DMS79 treated with DMSO at 0.1 percent for 48 hours (cell line): ENCODE results near the gene BHLHE40.

Experiments
- DNase-seq: peaks from one replicate; lab custom pipeline; 2025; lab: John Stamatoyannopoulos, UW

Gene BHLHE40

DNA sequence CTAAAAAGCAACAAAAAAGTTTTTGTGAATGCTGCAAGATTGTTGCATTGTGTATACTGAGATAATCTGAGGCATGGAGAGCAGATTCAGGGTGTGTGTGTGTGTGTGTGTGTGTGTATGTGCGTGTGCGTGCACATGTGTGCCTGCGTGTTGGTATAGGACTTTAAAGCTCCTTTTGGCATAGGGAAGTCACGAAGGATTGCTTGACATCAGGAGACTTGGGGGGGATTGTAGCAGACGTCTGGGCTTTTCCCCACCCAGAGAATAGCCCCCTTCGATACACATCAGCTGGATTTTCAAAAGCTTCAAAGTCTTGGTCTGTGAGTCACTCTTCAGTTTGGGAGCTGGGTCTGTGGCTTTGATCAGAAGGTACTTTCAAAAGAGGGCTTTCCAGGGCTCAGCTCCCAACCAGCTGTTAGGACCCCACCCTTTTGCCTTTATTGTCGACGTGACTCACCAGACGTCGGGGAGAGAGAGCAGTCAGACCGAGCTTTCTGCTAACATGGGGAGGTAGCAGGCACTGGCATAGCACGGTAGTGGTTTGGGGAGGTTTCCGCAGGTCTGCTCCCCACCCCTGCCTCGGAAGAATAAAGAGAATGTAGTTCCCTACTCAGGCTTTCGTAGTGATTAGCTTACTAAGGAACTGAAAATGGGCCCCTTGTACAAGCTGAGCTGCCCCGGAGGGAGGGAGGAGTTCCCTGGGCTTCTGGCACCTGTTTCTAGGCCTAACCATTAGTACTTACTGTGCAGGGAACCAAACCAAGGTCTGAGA lies 4.7 kb downstream of the BHLHE40 start:
- no peak for DNase-seq

- DNase-seq, result no peak
Observed at GRCh38 chr3:4984511-4984864, 5.3 kb downstream of the BHLHE40 start.

- DNase-seq, result no peak
Observed at GRCh38 chr3:4985330-4986174, 6.3 kb downstream of the BHLHE40 start.

DNA sequence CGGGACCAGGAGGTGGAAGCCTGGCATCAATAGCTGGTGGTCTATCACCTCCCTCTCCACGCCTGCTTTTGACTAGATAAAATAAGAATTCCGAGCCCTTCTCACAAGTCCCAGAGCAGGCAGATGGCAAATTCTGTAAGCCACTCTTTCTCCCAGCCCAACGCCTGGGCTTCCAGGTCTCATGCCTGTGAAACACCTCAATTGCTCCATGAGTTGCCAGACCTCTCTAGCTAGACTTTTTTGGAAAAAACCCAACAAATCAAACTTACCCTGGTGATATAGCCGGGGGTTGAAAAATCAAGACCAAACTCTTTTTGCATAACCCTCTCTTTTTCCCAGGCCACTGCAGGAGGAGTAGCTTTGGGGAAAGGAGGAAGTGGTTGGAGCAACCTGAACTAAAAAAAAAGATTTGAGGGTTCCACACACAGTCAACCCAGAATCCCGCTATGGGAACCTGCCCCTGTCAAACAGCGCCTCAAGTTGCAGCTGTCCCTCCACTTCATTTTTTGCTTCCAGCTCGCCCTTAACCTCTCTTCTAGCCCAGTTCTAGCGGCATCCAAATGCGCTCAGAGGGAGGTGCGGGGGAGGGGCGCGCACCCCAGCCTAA lies 7.0 kb downstream of the BHLHE40 start:
- peak; percentile 47 for DNase-seq

GRCh38 chr3:4986782-4987537 lies 7.7 kb downstream of the BHLHE40 start:
- DNase-seq, result peak; percentile 48

DNA sequence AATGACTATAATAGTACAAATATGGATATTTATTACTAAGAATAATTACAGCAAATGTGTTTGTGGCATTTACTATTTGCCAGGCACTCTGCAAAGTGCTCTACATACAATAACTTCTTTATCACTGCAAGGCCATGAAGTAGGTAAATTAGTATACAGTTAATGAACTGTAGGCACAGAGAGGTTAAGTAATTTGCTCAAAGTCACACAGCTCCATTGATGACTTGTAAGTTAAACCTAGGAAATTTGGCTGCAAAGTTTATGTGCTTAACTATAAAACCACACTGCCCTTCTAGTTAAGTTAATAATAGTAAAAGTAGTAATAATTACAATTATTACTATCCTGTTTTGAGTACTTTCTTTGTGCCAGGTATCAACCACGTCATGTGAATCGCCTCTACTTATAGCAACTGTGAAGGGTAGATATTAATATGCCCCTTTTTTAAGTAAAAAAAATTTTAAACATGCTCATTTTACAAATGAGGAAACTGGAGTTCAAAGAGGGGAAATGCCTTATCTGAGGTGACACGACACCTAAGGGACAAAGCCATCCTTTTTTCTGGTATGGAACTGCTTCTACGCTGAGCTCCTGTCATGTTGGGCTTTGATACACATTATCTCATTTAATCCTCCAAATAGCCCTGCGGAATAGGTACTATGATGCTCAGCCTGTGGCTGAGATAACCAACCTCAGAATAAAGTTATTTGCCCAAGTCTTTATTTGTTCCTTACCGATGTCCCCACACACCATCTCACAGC lies 8.5 kb downstream of the BHLHE40 start:
- no peak for DNase-seq

DNA sequence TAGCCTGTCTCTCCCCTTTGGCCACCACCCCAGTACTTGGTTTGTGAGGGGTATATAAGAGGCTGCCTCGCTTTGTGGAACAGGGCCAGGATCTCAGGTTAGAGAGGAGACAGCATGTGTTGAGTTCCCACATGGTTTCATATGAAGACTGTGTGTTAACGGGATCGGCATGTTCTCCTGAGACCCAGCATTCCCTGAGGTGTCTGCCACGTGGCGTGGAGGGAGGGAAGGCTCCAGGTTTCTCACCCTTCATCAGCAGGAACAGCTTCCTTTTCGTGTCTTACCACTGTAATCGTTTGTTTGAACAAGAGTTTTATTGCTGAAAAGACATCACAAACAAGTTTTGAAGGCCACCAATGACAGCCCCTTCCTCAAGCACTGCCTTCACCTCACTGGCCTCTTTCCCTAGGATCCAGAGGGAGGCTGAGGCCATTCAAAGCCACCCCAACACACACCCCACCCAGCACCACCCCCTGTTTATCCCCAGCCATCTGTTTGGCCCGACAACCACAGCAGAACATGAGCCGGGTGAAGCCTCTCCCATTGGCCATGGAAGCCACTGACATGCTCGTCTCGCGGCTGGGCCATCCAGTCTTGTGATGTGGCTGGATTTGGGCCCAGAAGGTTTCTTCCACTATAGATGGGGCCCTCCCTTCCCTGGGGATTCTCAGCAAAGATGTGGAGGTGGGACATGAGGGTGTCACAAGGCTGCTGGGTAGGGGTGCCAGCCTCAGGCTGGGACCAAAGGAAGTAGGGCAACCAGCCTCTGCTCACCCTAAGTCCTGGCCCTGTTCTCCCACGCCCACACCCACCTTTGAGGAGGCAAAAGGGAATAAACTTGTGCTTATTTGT lies 10.0 kb downstream of the BHLHE40 start:
- DNase-seq, result no peak

GRCh38 chr3:4990069-4990468 lies 10.8 kb downstream of the BHLHE40 start:
- no peak for DNase-seq

DNA sequence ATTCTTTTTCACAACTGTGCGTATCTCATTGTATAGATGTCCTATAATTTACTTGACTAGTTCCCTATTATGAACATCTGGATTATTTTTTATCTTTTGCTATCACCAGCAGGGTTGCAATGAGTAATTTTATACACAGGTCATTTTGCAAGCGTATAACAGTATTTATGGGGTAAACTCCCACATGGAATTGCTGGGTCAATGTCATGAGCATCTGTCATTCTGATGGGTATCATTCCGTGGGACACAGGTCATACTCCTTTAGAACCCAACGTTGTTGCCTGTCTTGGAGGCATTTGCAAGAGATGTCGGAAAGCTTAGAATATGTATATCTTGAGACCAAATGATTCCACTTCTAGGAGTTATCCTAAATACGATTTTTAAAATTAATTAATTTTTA lies 12.9 kb downstream of the BHLHE40 start:
- DNase-seq, result no peak

GRCh38 chr3:4993276-4994143 lies 14.3 kb downstream of the BHLHE40 start:
- DNase-seq, result no peak

- no peak for DNase-seq
Observed at GRCh38 chr3:4994144-4994730, 15.0 kb downstream of the BHLHE40 start.

- DNase-seq, result no peak
Observed at GRCh38 chr3:4994823-4995499, 15.7 kb downstream of the BHLHE40 start.

DNA sequence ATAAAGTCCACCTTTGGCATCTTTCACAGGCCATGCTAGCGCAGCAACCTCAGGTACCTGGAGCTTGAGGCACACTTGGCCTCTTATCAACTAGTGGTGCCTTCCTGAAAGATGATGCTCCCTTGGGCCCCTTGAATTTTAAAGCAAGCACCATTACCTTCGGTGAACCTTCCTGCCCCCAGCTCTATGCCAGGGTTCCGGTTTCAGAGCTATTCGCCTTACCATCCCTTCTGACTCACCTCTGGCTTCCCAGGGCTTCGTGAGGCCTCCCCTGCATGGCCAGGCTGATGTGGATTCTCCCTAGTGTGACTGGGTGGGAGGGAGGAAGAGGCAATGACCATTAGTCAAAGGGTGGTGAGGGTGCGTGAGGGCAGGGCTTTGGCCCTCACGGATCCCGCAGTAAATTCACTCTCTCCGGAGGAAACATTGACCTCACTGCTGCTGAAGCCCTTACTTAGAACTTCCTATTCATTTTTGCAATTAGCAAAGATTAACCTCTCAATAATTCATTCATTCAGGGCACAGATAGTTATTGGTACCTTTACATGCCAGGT lies 16.3 kb downstream of the BHLHE40 start:
- DNase-seq, result no peak

DNA sequence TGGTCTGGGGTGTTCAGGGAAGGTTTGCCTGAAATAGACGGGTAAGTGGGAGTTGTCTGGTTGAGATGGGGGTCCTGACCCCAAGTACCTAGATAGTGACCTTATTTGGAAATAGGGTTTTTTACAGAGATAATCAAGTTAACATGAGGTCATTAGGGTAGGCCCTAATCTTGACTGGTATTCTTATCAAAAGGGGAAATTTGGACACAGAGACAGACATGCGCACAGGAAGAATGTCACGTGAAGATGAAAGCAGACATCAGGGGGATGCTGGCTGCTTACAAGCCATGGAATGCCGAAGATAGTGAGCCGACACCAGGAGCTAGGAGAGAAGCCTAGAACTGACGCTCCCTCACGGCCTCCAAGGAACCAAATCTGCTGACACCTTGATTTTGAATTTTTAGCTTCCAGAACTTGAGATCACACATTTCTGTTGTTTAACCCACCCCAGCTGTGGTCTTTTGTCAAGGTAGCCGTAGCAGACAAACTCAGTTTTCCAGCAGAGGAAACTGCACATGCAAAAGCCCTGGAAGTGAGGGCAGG lies 17.1 kb downstream of the BHLHE40 start:
- DNase-seq, result no peak

- no peak for DNase-seq
Observed at GRCh38 chr3:4996771-4997291, 17.6 kb downstream of the BHLHE40 start.

- DNase-seq, result no peak
Observed at GRCh38 chr3:4997946-4998345, 18.7 kb downstream of the BHLHE40 start.

DNA sequence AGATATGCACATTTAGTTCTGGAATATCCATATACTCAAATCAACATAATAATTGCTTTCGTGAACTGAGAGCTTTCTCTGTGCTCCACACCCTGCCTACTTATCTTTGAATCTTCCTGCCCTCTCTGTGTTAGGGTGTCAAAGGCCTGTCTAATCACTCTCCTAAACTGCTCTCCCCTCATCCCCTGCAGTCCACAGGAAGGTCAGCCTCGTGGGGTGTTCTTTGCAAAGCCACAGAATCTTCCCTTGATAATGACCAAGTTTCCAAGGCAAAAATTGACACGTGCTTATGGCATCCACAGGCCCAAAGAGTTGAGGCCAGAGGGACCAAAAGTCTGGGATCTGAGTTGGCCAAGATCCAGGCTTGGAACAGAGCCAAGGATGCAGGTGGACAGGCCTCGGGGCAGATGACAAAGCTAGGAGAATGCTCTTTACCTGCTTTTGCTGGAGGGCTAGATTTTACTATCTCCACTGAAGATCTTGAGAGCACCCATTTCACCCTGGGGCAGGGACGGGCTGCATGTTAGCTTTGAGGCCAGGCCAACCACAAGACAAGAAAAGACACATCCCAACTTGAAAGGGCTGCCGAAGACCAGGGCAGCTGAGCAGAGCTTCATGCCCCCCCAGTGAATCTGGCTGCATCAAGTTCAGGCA lies 20.4 kb downstream of the BHLHE40 start:
- DNase-seq, result peak; percentile 35
